KOPT-K1 (cell line): Measurements from ENCODE around the gene NR1D2.

ENCODE experiments used
- H3K27ac ChIP-seq: fragments of 200-600 bp; sonication (generic); 2 replicates; pipeline ENCODE4 v1.5.1; 2016; ENCODE audit warnings: antibody characterized with exemption, mild to moderate bottlenecking, low read depth, low read length; ENCODE audit not compliant: poor library complexity, severe bottlenecking
- H3K36me3 ChIP-seq: fragments of 200-600 bp; sonication (generic); 2 replicates; pipeline ENCODE4 v1.5.1; 2017; ENCODE audit warnings: antibody characterized with exemption, mild to moderate bottlenecking, low read length, moderate library complexity; ENCODE audit not compliant: insufficient read depth
- H3K9me3 ChIP-seq: fragments of 200-600 bp; sonication (generic); 2 replicates; pipeline ENCODE4 v1.5.1; 2017; ENCODE audit warnings: antibody characterized with exemption, low read length, mild to moderate bottlenecking; ENCODE audit not compliant: insufficient read depth, poor library complexity, severe bottlenecking

The NR1D2 gene

DNA sequence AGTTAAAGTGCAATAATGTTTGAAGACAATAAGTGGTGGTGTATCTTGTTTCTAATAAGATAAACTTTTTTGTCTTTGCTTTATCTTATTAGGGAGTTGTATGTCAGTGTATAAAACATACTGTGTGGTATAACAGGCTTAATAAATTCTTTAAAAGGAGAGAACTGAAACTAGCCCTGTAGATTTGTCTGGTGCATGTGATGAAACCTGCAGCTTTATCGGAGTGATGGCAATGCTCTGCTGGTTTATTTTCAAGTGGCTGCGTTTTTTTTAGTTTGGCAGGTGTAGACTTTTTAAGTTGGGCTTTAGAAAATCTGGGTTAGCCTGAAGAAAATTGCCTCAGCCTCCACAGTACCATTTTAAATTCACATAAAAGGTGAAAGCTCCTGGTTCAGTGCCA is 25.5 kb upstream of the NR1D2 start:
- Histone ChIP-seq H3K27ac (no peak overlapping the region), H3K9me3 (no peaks in the 10 kb centered on the region), H3K36me3 (peaks cover 60% of the 10 kb centered on the region)

DNA sequence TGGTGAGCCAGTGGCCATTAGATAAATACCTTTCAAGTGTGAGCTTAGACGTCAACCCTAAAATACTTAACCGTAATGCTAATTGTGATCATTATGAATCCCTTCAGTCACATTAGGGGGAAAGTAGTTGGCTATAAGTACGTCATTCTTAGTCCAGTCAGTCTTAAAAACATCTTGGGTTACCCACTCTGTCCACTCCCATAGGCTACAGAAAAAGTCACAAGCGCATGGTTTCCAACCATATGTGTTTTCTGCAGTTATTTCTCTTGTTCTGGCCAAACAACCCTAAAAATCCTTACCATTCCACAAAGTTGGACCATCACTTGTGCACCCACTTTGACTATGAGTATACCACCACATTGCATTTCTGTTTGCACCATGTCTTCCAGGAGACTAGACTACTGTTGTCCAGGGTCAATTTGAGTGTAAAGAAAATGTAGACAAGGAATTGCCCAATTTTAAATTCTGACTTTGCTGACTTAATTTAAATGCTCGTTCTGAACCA is 24.9 kb upstream of the NR1D2 start:
- Histone ChIP-seq H3K36me3 (peaks cover 60% of the 10 kb centered on the region), H3K9me3 (no peaks in the 10 kb centered on the region), H3K27ac (no peak overlapping the region)

DNA sequence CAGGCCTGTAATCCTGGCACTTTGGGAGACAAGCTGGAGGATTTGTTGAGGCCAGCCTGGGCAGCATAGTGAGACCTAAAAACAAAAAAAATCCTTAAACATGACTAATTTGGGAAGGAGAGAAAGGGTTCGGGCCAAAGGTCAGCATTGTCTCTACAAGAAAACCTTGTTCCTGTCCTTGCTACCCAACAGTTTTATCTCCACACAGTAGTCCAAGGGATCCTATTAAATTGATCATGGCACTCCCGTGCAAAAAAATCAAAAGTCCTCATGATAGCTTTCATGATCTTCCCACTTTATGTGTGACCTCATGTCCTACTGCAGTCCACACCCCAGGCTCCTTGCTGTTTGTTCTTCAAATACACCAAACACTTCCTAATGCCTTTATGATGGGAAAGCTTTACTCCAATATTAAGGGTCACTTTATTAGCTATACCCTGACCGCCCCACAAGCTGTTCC is 24.0 kb upstream of the NR1D2 start:
- H3K36me3 ChIP-seq: peaks cover 60% of the 10 kb centered on the region
- H3K9me3 ChIP-seq: no peaks in the 10 kb centered on the region
- H3K27ac ChIP-seq: no peak overlapping the region

DNA sequence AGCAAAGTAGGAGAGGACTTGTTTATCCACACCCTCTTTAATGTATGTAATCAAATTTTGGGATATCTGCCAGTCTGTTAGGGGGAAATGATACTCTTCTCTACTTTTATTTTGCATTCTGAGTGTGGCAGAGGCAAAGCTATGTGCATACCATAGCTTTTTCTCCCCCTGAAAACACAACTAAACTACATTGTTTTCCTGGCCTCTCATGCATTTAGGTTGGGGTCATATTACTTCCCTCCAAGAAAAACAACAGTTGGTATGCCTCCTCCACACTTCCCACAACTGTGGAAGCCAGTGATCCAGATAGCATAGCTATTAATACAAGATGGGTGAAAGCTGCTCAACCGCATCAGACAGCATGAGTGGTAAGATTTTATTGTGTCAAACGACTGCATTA is 21.3 kb upstream of the NR1D2 start:
- H3K27ac ChIP-seq: no peak overlapping the region
- H3K9me3 ChIP-seq: no peaks in the 10 kb centered on the region
- H3K36me3 ChIP-seq: peaks cover 46% of the 10 kb centered on the region

DNA sequence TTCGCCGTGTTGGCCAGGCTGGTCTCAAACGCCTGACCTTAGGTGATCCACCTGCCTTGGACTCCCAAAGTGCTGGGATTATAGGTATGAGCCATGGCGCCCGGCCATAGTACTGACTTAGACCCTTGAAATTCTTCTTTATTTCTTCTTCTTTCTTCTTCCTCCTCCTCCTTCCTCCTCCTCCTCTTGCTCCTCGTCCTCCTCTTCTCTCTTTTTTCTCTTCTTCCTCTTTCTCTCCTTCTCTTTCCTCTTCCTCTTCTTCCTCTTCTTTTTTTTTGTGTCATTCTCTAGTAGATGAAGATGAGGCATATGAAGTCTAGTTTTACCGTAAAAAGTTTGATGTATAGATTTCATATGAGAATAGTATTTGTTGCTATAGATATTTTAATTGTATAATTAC is 18.8 kb upstream of the NR1D2 start:
- Histone ChIP-seq H3K9me3 (no peaks in the 10 kb centered on the region), H3K36me3 (peaks cover 22% of the 10 kb centered on the region), H3K27ac (no peak overlapping the region)

DNA sequence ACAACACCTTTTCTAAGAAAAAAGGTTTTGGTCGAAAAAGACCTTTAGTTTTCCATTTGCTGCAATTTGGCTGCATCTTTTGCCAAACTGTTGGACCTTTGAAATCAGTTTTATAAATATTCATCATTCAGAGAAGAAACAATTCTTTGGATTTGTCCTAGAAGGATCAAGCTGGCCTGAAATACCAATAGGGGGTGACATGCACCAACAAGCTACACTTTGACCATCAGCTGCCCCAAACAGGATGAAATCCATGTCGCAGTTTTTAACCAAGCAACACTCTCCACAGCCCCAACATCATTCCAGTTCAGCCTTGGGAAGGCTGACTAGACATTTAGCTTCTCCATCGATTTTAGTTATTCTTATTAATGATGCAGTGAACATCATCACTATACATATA is 18.4 kb upstream of the NR1D2 start:
- Histone ChIP-seq H3K27ac (no peak overlapping the region), H3K9me3 (no peaks in the 10 kb centered on the region), H3K36me3 (peaks cover 17% of the 10 kb centered on the region)

DNA sequence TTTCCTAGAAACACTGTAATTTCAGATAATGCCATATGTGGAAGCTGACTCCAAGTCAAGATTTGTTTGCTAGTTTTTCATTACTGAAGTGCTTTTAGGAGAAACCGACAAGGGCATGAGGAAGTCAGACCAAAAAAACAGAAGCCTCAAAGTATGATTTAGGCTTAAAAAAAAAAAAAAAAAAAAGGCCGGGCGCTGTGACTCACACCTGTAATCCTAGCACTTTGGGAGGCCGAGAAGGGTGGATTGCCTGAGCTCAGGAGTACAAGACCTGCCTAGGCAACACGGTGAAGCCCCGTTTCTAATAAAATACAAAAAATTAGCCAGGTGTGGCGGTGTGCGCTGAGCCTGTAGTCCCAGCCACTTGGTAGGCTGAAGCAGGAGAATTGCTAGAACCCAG is 16.6 kb upstream of the NR1D2 start:
- Histone ChIP-seq H3K9me3 (no peaks in the 10 kb centered on the region), H3K36me3 (peaks cover 5% of the 10 kb centered on the region; the same call in 1 of the 2 replicates), H3K27ac (no peak overlapping the region)

DNA sequence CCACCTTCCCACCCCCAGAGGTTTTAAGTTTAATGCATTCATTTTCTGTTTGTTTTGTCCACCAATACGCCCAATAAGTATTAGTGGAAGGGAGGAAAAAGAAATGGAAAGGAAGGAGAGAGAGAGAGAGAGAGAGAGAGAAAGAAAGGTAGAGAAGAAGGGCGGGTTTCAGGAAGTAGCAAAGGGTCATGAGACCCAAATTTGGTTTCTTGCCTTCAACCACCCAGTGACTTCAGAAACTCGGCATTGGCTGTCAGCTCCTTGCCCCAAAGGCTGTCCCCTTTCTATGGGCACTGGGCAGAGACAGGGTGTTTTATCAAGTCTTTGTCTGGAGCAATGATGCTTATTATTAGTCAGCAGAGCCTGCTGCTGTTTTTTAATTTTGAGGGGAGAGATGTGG is 13.5 kb upstream of the NR1D2 start:
- Histone ChIP-seq H3K27ac (no peak overlapping the region), H3K36me3 (no peaks in the 10 kb centered on the region)

DNA sequence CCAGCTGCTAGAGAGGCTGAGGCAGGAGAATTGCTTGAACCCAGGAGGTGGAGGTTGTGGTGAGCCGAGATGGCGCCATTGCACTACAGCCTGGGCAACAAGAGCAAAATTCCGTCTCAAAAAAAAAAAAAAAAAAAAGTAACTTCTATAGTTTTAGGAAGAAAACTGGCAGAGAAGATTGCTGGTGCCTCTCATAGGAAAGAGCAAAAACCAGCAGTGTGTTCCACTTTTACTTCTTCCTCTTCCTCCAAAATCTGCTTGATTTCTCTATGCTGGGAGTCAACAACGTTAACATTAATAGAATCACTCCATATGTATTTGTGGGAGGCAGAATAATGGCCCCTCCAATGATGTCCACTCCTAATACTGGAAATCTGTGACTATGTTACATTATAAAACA is 12.5 kb upstream of the NR1D2 start:
- no peak overlapping the region for H3K27ac ChIP-seq
- H3K36me3 ChIP-seq: no peaks in the 10 kb centered on the region
- H3K9me3 ChIP-seq: no peaks in the 10 kb centered on the region

More for the DNA sequence above, 13.5 kb upstream of the NR1D2 start:
- H3K9me3 ChIP-seq: no peaks in the 10 kb centered on the region

DNA sequence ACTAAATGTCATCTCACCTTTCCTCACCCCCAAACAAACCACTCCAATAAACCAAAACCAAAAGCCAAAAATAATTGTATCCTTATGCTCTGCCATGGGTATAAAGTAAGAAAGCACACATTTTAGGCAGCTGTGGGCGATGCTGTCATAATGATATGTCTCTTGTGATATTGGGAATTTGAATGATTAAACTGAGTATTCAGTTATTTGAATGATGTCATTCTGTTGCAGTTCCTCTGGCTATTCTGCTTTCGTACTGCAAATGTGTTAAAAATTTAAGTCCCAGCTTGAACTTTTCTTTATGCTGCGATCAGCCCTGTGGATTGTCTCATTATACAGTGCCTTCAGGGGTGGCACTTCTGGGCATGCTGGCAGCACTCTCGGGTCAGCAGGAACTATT is 10.8 kb upstream of the NR1D2 start:
- no peak overlapping the region for H3K27ac ChIP-seq
- no peaks in the 10 kb centered on the region for H3K36me3 ChIP-seq
- H3K9me3 ChIP-seq: no peaks in the 10 kb centered on the region

DNA sequence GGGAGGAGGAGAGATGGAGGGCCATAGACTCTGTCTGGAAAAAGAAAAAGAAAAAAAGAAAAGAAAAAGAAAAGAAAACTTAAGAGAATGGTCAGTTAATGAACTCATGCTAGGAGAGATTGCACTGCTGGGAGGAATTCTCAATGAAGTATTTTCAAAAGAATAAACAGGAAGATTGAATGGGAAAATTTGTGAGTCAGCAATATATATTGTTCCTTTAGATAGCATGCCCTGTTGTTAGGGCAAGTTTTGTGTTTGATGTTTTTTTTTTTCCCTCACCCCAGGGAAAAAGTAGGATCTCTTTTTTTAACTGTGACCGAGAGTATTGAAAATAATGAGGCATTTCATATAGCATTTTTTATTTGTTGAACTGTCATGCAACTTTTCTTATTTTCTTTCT is 7.8 kb upstream of the NR1D2 start:
- Histone ChIP-seq H3K27ac (no peak overlapping the region), H3K36me3 (no peaks in the 10 kb centered on the region), H3K9me3 (no peaks in the 10 kb centered on the region)

DNA sequence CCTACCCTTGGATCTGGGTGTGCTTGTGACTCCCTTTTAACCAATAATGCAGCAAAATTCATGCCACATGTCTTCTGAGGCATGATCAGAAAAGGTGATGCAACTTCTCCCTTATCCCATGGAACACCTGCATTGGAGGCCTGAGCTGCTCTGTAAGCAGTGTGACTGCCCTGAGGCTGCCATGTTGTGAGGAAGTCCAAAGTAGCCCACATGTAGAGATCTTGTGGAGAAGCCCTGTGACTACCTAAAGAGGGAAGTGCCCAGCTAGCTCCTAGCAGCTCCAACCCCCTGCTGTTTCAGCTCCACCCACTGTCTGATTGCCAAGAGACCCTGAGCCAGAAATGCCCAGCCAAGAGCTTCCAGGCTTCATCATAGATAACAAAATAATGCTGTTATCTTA is 6.4 kb upstream of the NR1D2 start:
- no peaks in the 10 kb centered on the region for H3K36me3 ChIP-seq
- no peaks in the 10 kb centered on the region for H3K9me3 ChIP-seq
- no peak overlapping the region for H3K27ac ChIP-seq

DNA sequence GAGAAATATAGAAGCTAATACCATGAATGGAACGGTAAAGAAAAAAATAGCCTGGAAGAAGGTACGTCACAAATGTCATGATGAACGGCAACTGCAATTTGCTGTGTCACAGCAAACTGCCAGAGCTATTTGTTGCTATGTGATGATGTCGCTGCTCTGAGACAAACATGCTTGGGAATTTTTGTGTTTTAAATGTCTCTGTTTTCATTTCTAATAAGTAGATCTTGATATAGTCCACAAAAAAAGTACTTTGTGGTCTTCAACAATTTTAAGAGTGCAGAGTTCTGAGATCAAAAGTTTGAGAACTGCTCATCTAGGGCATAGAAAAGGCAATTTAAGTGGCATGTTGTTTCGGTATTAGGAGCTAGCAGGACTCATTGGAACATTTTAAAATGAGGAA is 4.3 kb upstream of the NR1D2 start:
- no peak overlapping the region for H3K27ac ChIP-seq
- H3K36me3 ChIP-seq: no peaks in the 10 kb centered on the region
- no peaks in the 10 kb centered on the region for H3K9me3 ChIP-seq

DNA sequence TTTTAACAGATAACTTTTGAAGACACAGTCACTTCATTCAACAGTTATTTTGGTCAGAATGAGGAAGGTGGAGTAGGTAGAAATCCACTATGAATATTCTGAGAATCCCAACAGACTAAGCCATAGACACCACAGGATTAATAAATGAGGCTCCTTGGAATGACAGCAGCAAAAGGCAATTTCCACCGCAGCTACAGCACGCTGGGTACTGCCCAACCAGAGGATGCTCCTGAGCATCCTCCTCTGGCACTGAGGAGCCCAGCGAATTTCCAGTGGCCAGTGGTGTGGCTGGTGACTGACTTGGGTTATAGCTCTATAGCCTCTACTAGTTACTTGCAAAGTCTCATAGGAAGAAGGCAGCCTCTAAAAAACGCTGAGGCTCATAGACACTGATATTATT is 3.6 kb upstream of the NR1D2 start:
- H3K9me3 ChIP-seq: no peaks in the 10 kb centered on the region

DNA sequence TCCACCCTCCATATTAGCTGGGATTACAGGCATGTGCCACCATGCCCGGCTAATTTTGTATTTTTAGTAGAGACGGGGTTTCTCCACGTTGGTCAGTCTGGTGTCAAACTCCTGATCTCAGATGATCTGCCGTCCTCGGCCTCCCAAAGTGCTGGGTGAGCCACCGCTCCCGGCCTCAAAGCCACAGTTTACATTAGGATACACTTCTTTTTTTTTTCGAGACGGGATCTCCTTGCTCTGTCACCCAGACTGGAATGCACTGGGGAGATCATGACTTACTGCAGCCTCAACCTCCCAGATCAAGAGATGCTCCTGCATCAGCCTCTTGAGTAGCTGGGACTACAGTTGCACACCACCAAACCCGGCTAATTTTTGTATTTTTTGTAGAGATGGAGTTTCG is 2.5 kb upstream of the NR1D2 start:
- Histone ChIP-seq H3K36me3 (no peaks in the 10 kb centered on the region), H3K9me3 (no peaks in the 10 kb centered on the region), H3K27ac (no peak overlapping the region)

More for the DNA sequence above, 3.6 kb upstream of the NR1D2 start:
- Histone ChIP-seq H3K27ac (no peak overlapping the region), H3K36me3 (no peaks in the 10 kb centered on the region)

DNA sequence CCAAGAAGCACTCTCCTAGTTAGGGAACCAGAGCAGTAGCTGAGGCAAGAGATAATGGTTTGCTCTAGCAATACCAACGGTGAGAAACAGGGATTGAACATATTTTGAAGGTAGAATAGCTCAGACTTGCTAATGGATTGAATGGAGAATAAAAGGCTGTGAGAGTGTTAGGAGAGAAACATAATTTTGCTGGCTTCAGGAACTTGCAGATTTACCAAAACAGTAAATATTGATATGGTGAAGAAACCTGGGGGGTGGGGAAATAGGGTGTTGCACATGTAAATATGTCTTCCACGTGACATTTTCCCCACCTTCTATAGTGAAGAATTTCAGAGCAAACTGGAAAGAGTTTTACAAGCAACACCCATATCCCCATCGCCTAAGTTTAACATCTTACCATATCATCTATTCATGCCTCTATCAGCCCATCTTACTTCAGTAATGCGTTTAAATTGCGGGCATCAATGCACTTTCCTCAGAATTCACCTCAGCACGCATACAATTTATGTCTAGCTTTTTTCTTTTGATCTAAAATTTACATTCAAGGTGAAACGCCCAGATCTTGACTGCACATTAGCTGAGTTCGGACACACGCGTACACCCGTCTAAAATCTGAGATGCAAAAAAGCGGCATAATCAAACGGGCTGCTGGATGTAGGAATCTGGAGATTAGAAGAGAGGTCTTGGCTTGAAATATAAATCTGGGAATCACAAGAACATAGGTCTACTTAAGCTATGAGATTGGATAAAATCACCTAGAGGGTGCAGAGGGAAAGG is 891 bp upstream of the NR1D2 start:
- no peak overlapping the region for H3K27ac ChIP-seq
- no peaks in the 10 kb centered on the region for H3K36me3 ChIP-seq
- H3K9me3 ChIP-seq: no peaks in the 10 kb centered on the region
